NCI-H1930 (cell line): ENCODE measurements around the gene NEURL1.

ENCODE experiments used
- DNase-seq, 2 experiments: peaks; one replicate each; lab custom pipeline; 2025; lab: John Stamatoyannopoulos, UW

NEURL1 gene

GRCh38 chr10:103493362-103493915 is at the start of gene NEURL1:
TSS of gene NEURL1 (plus strand) at chr10:103493705. CDS start at chr10:103494388, 683 bp downstream.
- peak in 1 of 2 experiments; percentile 5 for DNase-seq

DNA sequence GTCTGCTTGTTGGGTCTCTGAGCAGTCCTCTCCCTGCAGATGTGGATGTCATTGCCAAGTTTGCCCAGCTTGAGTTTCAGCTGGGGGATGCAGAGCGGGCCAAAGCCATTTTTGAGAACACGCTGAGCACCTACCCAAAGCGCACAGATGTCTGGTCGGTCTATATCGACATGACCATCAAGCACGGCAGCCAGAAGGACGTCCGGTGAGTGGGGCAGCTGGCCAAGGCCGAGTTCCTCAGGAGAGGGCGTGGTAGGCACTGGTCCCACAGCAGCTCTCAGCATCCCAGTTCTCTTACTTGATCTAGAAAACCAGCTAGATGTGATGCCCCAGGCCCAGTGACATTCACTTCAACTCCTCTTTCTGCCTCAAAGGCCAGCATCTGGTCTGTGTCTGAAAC is 49.0 kb upstream of the NEURL1 start:
- no peak for DNase-seq

GRCh38 chr10:103445366-103445765 is 48.1 kb upstream of the NEURL1 start:
- no peak for DNase-seq

DNA sequence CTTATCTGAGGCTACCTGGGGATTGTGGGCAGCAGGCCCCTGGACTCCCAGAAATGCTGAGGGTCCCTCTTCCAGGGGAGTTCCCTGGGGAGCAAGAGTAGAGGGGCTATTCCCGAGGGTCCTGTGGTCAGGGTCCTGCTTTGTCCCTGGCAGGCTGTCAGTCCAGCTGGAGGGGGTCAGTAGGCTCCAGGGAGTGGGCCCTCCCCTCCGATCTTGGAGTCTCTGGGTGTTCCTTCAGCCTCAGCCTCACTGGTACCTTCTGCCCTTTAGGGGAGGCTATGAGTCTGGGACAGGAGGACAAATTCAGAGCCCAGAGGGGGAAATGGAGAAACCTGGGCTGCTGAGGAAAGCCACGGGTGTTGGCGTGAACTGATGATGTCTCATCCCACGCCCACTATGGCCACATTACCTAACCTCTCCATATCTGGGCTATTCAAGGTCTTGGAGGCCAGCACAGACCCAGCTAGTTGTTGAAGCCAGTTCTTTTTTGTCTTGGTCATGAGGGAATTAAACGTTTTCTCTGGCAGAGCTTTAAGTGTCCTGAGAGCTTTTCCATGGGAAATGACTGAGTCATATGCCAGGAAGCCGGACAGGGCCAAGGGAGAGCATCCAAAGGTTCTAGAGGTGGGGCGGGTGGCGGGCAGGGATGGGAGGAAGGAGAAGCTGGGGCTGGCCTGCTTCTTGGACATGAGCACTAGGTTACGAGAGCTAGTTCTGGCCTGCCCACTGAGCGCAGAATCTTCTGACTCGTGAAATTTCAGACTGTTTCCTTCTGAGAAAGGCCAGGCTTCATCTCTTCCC is 47.5 kb upstream of the NEURL1 start:
- no peak for DNase-seq

GRCh38 chr10:103447187-103447586 is 46.3 kb upstream of the NEURL1 start:
- no peak for DNase-seq

GRCh38 chr10:103448746-103449145 is 44.8 kb upstream of the NEURL1 start:
- no peak for DNase-seq

- DNase-seq: no peak
Measured at GRCh38 chr10:103449208-103450144, 44.0 kb upstream of the NEURL1 start.

DNA sequence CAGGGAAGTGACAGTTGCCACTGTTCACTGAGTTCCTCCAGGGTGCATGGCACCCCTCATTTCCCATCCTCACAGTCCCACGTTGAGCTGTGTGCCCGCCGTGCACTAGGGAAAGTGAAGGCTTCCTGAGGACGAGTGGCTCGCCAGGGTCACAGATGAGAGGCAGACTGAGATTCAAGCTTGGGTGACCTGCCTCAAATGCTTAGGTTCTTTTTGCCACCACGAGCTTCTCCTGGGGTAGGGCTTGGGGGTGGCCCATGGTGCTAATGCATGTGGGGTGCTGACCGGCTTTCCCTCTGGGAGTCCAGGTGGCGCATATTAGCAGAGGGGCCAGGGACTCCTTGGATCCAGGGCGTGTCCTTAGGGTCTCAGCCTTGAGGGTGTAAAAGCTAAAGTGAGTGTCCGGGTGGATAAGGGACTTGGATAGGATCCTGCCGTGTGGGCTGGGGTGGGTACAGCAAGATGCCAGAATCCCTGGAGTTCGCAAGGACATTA is 43.3 kb upstream of the NEURL1 start:
- no peak for DNase-seq

- no peak for DNase-seq
Measured at GRCh38 chr10:103451091-103451813, 42.3 kb upstream of the NEURL1 start.

DNA sequence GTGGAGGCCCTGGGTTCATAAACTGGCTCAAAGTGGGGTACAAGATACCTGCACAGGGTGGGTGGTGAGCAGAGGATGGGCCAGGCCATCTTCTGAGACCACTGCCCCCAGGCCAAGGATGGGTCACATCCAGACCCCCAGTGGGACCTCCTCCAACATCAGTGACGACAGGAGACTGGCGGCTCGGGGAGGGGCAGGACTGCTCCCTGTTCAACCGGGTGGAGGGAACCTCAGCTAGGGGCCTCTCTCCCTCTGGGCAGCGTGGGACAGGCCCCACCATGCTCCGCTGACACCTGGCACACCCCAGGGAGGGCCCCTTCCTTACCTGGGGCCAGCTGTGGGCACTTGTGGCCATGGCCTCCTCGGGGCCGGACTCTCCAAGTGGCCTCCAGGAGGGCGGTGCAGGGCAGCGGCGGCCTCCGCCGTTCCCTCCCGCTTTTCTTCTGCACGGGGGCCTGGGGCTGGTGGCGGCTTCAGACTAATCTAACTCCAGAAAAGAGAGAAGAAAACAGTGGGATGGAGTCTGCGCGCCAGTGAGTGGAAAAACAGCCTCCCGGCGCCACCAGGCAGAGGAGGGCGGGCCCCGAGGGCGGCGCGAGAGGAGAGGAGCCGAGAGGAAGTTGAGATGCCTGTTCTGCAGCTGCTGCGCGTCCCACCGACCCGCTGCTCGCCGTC is 41.5 kb upstream of the NEURL1 start, which contains the start of gene CALHM2:
CALHM2 (minus strand) TSS at position 540 of the 675 bp plus-strand sequence. CDS start 2,429 bp downstream, outside the sequence.
- DNase-seq: no peak

GRCh38 chr10:103452506-103453230 is 40.8 kb upstream of the NEURL1 start:
- no peak for DNase-seq

DNA sequence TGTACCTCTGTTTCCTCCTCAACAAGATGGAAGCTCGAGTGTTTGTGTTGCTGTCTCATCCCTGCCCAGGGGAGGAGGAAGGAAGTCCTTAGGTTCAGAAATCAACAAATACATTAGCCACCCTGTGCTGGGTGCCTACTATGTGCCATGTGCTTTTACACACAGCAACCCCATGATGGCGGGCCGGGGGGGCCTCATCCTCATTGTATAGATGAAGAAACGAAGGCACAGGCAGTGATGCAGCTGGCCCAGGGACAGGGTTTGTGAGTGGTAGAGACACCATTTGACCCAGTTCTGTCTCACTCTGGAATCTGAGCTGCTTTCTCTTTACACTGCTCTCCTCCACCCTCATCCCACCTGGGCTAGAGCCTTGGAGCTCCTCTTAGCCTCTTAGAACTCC is 39.5 kb upstream of the NEURL1 start:
- no peak for DNase-seq

GRCh38 chr10:103455235-103455634 is 38.3 kb upstream of the NEURL1 start:
- DNase-seq: no peak

DNA sequence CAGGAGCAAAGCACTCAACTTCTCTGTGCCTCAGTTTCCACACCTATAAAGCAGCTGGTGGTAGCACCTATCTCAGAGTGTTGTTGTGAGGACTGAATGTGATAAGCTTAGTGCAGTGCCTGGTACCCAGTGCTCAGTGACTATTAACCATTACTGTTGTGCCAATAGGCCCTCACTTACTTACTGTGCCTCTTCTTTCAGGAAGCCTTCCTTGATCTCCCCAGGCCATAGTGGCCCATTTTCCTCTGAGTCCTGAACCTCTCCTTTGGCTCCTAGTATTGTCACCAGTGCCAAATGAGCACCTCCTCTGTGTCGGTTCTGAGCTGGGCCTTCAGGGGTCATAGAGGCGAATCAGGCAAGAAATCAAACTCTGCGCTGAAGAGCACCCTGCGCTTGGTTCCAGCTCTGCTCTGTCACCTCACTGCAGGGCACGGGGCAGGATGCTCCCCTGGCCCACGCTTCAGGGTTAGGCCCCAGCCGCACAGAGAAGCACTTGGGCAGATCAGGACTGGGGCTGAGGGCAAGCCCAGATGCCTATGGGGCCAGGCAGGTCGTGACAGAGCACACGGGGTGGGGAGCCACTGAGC is 37.3 kb upstream of the NEURL1 start:
- no peak for DNase-seq

- DNase-seq: no peak
Measured at GRCh38 chr10:103457176-103457712, 36.3 kb upstream of the NEURL1 start.

DNA sequence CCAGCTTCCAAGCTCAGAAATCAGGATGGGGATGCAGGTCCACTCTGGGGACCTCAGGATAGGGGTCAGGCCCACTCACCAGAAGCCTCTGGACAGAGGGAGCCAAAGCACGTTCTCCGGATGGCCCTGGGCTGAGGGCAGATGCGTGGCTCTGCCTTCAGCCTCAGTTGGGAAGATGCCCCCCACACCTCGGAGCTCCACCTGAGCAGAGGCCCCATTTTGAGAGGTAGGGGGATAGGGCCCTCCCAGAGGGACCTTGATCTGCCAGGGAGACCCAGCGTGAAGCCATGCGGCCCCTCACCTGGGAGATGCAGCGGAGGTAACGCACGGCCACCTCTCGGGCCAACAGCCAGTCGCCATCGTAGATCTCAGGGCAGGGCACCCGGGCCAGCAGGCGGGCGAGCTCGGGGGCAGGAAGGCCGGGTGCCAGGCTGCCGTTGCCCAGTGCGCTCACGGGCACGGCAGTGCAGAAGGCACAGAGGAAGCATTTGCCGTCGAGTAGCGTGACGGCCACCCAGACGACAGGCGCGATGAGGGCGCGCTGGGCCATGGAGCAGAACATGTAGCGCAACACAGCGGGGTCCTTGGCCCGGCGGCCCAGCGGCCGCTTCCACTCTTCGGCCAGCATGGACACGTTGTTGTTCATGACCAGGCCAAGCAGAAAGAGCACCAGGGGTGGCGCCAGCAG is 35.5 kb upstream of the NEURL1 start:
- DNase-seq: no peak

- DNase-seq: no peak
Measured at GRCh38 chr10:103458720-103459119, 34.8 kb upstream of the NEURL1 start, which contains the start of gene CALHM1. TSS of gene CALHM1 (minus strand) at chr10:103458900. CDS start at chr10:103458751, 149 bp downstream.

DNA sequence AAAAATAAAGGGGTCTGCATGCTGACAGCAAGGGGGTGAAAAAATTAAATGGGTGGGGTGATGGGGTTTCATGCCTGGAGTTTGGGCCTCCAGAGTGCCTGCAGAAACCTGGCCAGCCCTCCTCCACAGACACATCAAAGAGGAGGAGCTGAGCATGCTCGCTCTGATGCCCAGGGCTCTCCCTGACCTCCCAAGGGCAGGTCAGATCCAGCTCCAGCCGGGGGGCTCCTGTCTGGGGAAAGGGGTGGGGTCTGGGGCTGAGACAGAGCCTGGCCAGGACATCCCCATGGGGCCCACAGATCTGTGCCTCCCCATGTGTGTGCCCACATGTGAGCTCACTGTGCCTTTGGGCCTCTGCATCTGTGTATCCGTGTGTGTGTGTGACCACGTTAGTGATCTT is 33.9 kb upstream of the NEURL1 start:
- DNase-seq: no peak

DNA sequence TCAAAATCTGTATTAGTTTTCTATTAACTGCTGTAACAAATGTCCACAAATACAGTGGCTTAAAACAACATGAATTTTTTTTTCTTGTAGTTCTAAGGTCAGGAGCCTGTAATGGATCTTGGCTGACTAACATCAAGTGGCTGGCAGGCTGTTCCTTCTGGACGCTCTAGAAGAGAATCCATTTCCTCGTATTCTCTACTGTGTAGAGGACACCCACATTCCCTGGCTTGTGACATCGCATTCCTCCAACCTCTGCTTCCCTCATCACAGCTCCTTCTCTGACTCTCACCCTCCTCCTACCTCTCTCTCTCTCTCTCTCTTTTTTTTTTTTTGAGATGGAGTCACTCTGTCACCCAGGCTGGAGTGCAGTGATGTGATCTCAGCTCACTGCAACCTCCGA is 30.0 kb upstream of the NEURL1 start:
- no peak for DNase-seq
